ENCODE measurements around the gene NQO2.

GRCh38 chr6:2970753-2971419, 28.8 kb upstream of the NQO2 start:
- no peak for TF ChIP-seq CTCF (IDR thresholded peaks at IDR 0.05; ENCODE audit: low read depth, low read length)
- no peak for TF ChIP-seq POLR2A (IDR thresholded peaks at IDR 0.05; ENCODE audit: extremely low read depth, insufficient read length)
- no peak for TF ChIP-seq MAX (IDR thresholded peaks at IDR 0.05; ENCODE audit: low read depth, low read length)
